K562 (cell line): ENCODE results near the gene TNFRSF11A.

Experiments used
- ILF3 ChIP-seq: fragments of 450-650 bp; IDR thresholded peaks from 2 replicates; pipeline ENCODE4 v1.6.1; 2018; ENCODE audit warnings: antibody characterized with exemption, mild to moderate bottlenecking, moderate library complexity, borderline replicate concordance
- NCOA2 ChIP-seq, 2 experiments: fragments of 450-650 bp; IDR thresholded peaks; 2 replicates each; pipeline ENCODE4 v1.6.1; 2018; ENCODE audit warnings: mild to moderate bottlenecking in 2 of 2, moderate library complexity in 1 of 2; ENCODE audit not compliant: partially characterized antibody in 2 of 2
- SAFB2 ChIP-seq: fragments of 200-400 bp; formaldehyde crosslinking; IDR thresholded peaks from 2 replicates; pipeline ENCODE4 v1.6.1; 2018; ENCODE audit warnings: borderline replicate concordance, low read length, low read depth, moderate library complexity; ENCODE audit not compliant: severe bottlenecking

- TF ChIP-seq NCOA2 (IDR thresholded peaks at IDR 0.05; ENCODE audit: partially characterized antibody in 2 of 2) (no peak), ILF3 (no peak), SAFB2 (no peak)
Observed at GRCh38 chr18:62413206-62413605, 88.1 kb downstream of the TNFRSF11A start.
